Neural progenitor cell (in vitro differentiated cells): ENCODE measurements around the gene KDELR1. TPM values are rescaled to one million over a fixed set of nuclear protein-coding genes. Genes with fewer than 3 reads are reported as not detected.
A peak's percentile ranks its signal among the peaks of the same experiment; 100 is the strongest.

Source experiments
- DNase-seq: peaks from one replicate; pipeline ENCODE4 v3.0.0-alpha.2; 2016; ENCODE audit warnings: low spot score
- H2AFZ ChIP-seq: fragments of 200-600 bp; sonication (generic); replicated peaks from 2 replicates; pipeline ENCODE4 v1.6.1; 2016; ENCODE audit warnings: antibody characterized with exemption
- H3F3A ChIP-seq: fragments of 200-600 bp; sonication (generic); 2 replicates; pipeline ENCODE4 v1.6.1; 2016; ENCODE audit warnings: antibody characterized with exemption, low read depth
- H3K27ac ChIP-seq: fragments of 200-600 bp; sonication (generic); 2 replicates; pipeline ENCODE4 v1.5.1; 2016; ENCODE audit warnings: mild to moderate bottlenecking
- H3K27me3 ChIP-seq: fragments of 200-600 bp; sonication (generic); 2 replicates; pipeline ENCODE4 v1.6.1; 2016; ENCODE audit warnings: mild to moderate bottlenecking, moderate library complexity
- H3K36me3 ChIP-seq: fragments of 200-600 bp; sonication (generic); 2 replicates; pipeline ENCODE4 v1.5.1; 2016
- H3K4me1 ChIP-seq: fragments of 200-600 bp; sonication (generic); 2 replicates; pipeline ENCODE4 v1.6.1; 2016; ENCODE audit warnings: mixed run types
- H3K4me2 ChIP-seq: fragments of 200-600 bp; sonication (generic); 2 replicates; pipeline ENCODE4 v1.6.1; 2016
- H3K4me3 ChIP-seq: fragments of 200-600 bp; sonication (generic); 2 replicates; pipeline ENCODE4 v1.5.1; 2016
- H3K79me2 ChIP-seq: fragments of 200-600 bp; sonication (generic); 2 replicates; pipeline ENCODE4 v1.6.1; 2016; ENCODE audit warnings: low read depth
- H3K9ac ChIP-seq: fragments of 200-600 bp; sonication (generic); 2 replicates; pipeline ENCODE4 v1.6.1; 2016
- H3K9me3 ChIP-seq: fragments of 200-600 bp; sonication (generic); 2 replicates; pipeline ENCODE4 v1.5.1; 2016; ENCODE audit warnings: low read depth
- H4K20me1 ChIP-seq: fragments of 200-600 bp; sonication (generic); 2 replicates; pipeline ENCODE4 v1.6.1; 2016; ENCODE audit warnings: low read depth
- H3K27ac Mint-ChIP-seq: 3 replicates; pipeline ENCODE4 v1.8.0; 2021; ENCODE audit warnings: mixed read lengths
- H3K27me3 Mint-ChIP-seq: 2 replicates; pipeline ENCODE4 v1.8.0; 2022; ENCODE audit warnings: low read depth, mild to moderate bottlenecking, inconsistent platforms, moderate library complexity, mixed read lengths; ENCODE audit not compliant: insufficient read depth
- H3K36me3 Mint-ChIP-seq: 3 replicates; pipeline ENCODE4 v1.8.0; 2021; ENCODE audit warnings: mixed read lengths
- H3K4me1 Mint-ChIP-seq: 3 replicates; pipeline ENCODE4 v1.8.0; 2021; ENCODE audit warnings: mixed read lengths
- H3K4me3 Mint-ChIP-seq: 3 replicates; pipeline ENCODE4 v1.8.0; 2021; ENCODE audit warnings: mild to moderate bottlenecking, moderate library complexity, mixed read lengths
- H3K9me3 Mint-ChIP-seq: 3 replicates; pipeline ENCODE4 v1.8.0; 2020; ENCODE audit warnings: mixed read lengths
- CTCF ChIP-seq: fragments of 200-600 bp; sonication (generic); IDR thresholded peaks from 2 replicates; pipeline ENCODE4 v1.5.1; 2017; ENCODE audit warnings: antibody characterized with exemption, mild to moderate bottlenecking
- EZH2 ChIP-seq: fragments of 200-600 bp; sonication (generic); IDR thresholded peaks from 2 replicates; pipeline ENCODE4 v1.6.1; 2017; ENCODE audit warnings: antibody characterized with exemption, mild to moderate bottlenecking, moderate library complexity
- EZH2phosphoT487 ChIP-seq: fragments of 200-600 bp; sonication (generic); IDR thresholded peaks from 2 replicates; pipeline ENCODE4 v1.6.1; 2017; ENCODE audit warnings: antibody characterized with exemption
- total RNA-seq: library from RNA; depleted of rRNA; stranded (reverse); fragments of >200 nt; gene quantifications from 2 replicates; pipeline ENCODE4 v1.2.3, GENCODE V29; 2015; ENCODE audit warnings: low replicate concordance

Gene KDELR1
- total RNA-seq, 1 donor from 2014 or later, result 106 TPM

- no peaks in the 10 kb centered on the region for H3K79me2 ChIP-seq
- Mint-ChIP-seq H3K4me3 (no peak overlapping the region), H3K9me3 (no peaks in the 10 kb centered on the region), H3K4me1 (peaks cover 6% of the 10 kb centered on the region), H3K36me3 (peaks cover 3% of the 10 kb centered on the region), H3K27ac (no peak overlapping the region), H3K27me3 (peaks cover 5% of the 10 kb centered on the region)
- no peak overlapping the region for H3K4me3 ChIP-seq
- H3K36me3 ChIP-seq, result no peaks in the 10 kb centered on the region
- no peak overlapping the region for H2AFZ ChIP-seq
- H3K9ac ChIP-seq, result no peak overlapping the region
- H3K4me1 ChIP-seq, result peaks cover 4% of the 10 kb centered on the region
- no peaks in the 10 kb centered on the region for H3K27me3 ChIP-seq
- no peaks in the 10 kb centered on the region for H3F3A ChIP-seq
- TF ChIP-seq CTCF, result no peak
- TF ChIP-seq EZH2, result no peak
- TF ChIP-seq EZH2phosphoT487, result no peak
- H4K20me1 ChIP-seq, result no peaks in the 10 kb centered on the region
- H3K27ac ChIP-seq, result no peak overlapping the region
- DNase-seq, result no peak
- H3K9me3 ChIP-seq, result no peaks in the 10 kb centered on the region
- H3K4me2 ChIP-seq, result no peak overlapping the region
These were observed 37.3 kb upstream of the KDELR1 start for GRCh38 chr19:48428670-48429069.

DNA sequence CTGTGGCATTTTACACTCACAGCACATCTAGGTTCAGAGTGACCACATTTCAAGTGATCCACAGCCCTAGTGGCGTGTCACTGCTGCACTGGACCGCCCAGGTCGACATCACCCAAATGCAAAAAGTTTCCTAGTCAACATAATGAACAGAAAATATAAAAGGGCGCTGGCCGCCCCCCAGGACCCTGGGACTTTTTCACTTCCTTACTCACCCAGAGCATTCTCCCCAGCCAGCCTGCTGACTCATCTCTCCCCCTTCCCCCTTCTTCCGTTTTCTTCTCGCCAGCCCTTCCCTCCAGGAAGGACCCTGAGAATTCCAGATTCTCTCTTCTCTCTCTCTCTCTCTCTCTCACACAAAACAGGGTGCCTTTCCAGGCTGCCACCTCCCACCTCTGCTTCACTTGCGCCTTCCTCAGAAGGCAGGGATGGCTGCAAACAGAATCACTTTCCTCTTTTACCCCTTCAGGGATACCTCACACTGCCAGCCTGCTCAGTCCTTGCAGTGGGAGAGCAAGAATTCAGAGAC, 33.4 kb upstream of the KDELR1 start:
- H3K27ac ChIP-seq, result no peak overlapping the region
- Mint-ChIP-seq H3K9me3 (no peaks in the 10 kb centered on the region), H3K27ac (peak overlapping the region; percentile 80), H3K4me3 (peak overlapping the region; percentile 71), H3K27me3 (peaks cover 3% of the 10 kb centered on the region), H3K36me3 (no peaks in the 10 kb centered on the region), H3K4me1 (peaks cover 6% of the 10 kb centered on the region)
- no peak overlapping the region for H3K4me3 ChIP-seq
- no peaks in the 10 kb centered on the region for H3K36me3 ChIP-seq
- no peaks in the 10 kb centered on the region for H3K9me3 ChIP-seq
- no peak overlapping the region for H3K4me2 ChIP-seq
- peaks cover 4% of the 10 kb centered on the region for H3K4me1 ChIP-seq
- H3K9ac ChIP-seq, result no peak overlapping the region
- no peaks in the 10 kb centered on the region for H3K27me3 ChIP-seq
- H3F3A ChIP-seq, result no peaks in the 10 kb centered on the region
- H4K20me1 ChIP-seq, result no peaks in the 10 kb centered on the region
- no peaks in the 10 kb centered on the region for H3K79me2 ChIP-seq
- no peak for TF ChIP-seq EZH2phosphoT487
- TF ChIP-seq CTCF, result no peak
- no peak for TF ChIP-seq EZH2
- no peak for DNase-seq
- no peak overlapping the region for H2AFZ ChIP-seq

DNA sequence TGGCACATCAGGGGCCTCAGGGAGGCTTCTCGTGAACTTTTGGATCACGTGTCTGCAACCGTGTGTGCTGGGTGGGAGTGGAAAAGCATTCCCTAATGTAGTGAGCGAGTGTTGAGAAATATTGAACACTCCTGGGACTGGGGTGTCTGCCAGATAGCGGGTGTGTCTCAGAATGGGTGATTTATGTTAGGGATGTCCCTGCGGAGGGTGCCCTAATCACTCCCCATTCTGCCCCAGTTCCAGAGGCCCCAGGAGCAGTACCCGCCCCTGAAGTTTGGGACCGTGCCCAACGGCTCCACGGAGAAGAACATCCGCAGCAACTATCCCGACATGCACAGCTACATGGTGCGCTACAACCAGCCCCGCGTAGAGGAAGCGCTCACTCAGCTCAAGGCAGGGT, 30.2 kb upstream of the KDELR1 start:
- no peaks in the 10 kb centered on the region for H3F3A ChIP-seq
- no peaks in the 10 kb centered on the region for H3K9me3 Mint-ChIP-seq
- H3K4me1 ChIP-seq, result peaks cover 4% of the 10 kb centered on the region
- TF ChIP-seq EZH2 (no peak), CTCF (no peak), EZH2phosphoT487 (no peak)
- H4K20me1 ChIP-seq, result no peaks in the 10 kb centered on the region
- no peak for DNase-seq
- H3K4me1 Mint-ChIP-seq, result peaks cover 25% of the 10 kb centered on the region
- no peak overlapping the region for H3K4me3 ChIP-seq
- no peaks in the 10 kb centered on the region for H3K79me2 ChIP-seq
- H2AFZ ChIP-seq, result no peak overlapping the region
- no peak overlapping the region for H3K27ac ChIP-seq
- no peak overlapping the region for H3K9ac ChIP-seq
- no peak overlapping the region for H3K4me3 Mint-ChIP-seq
- H3K9me3 ChIP-seq, result no peaks in the 10 kb centered on the region
- peaks cover 7% of the 10 kb centered on the region for H3K27me3 Mint-ChIP-seq
- no peaks in the 10 kb centered on the region for H3K36me3 ChIP-seq
- no peak overlapping the region for H3K4me2 ChIP-seq
- H3K36me3 Mint-ChIP-seq, result no peaks in the 10 kb centered on the region
- H3K27me3 ChIP-seq, result no peaks in the 10 kb centered on the region
- H3K27ac Mint-ChIP-seq, result no peak overlapping the region
